Amniotic stem cell (primary cell): Measurements from ENCODE around the gene CXCL6.

Experiments
- DNase-seq: peaks from one replicate; lab custom pipeline; 2025; lab: John Stamatoyannopoulos, UW

Gene CXCL6

DNA sequence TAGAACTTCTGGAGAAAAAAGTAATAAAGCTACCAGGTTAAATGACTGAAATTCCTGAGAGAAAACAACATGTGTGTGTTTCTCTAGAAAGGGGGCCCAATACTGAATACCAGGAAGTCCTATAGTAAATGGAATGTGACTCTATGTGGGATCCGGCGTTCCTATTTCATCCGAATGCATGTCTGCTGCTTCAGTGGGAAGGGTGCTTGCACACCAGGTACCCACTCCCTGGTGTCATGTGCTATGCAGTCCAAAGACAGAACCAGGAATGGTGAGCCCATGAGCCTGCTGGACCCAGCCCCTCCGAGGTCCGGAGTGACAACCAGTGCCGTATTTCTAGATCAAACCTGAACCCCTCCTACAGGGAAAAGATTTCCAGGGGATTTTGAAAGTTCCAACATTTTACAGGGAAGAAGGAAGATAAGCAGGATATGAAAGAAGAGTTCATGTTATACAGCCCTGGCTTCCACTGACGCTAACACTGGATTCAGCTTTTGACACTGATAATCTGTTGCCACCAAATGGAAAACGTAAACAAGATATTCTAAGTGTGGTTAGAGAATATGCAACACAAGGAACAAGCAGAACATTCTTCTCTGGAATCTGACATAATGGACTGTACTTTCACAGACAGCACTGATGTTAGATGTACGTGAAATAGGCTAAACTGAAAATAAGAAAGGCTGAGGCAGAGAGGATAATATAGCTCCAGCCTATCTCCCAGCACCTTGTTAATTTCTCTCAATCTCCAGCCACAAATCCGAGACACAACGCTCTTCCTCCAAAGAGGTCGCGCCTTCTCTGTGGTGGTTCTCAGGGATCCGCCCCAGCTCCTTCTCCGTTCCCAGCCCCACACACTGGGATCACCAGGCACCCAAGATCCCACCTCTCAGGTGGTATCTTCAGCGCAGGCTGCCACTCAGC, 32.0 kb downstream of the CXCL6 start:
- DNase-seq, result no peak

GRCh38 chr4:73869130-73870055, 32.9 kb downstream of the CXCL6 start, which contains the start of gene CXCL1:
Gene CXCL1 (plus strand): TSS chr4:73869393. CDS start chr4:73869471, 78 bp downstream.
- DNase-seq, result no peak

DNA sequence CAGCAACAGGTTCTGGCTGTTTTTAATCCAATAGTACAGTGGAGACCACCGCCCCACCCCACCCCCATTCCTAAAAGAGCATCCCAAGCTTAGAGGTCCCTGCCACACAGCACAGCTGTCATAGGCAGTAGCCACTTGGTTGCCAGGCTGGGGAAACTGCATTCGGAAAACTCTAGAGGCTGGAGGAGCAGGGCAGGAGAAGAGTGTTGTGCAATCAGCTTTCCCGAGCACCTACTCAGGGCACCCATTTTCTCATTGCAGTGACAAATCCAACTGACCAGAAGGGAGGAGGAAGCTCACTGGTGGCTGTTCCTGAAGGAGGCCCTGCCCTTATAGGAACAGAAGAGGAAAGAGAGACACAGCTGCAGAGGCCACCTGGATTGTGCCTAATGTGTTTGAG, 33.8 kb downstream of the CXCL6 start:
- no peak for DNase-seq

DNA sequence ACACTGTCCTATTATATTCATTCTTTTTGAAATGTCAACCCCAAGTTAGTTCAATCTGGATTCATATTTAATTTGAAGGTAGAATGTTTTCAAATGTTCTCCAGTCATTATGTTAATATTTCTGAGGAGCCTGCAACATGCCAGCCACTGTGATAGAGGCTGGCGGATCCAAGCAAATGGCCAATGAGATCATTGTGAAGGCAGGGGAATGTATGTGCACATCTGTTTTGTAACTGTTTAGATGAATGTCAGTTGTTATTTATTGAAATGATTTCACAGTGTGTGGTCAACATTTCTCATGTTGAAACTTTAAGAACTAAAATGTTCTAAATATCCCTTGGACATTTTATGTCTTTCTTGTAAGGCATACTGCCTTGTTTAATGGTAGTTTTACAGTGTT, 34.3 kb downstream of the CXCL6 start:
- no peak for DNase-seq

- no peak for DNase-seq
Observed at GRCh38 chr4:73871511-73872310, 35.2 kb downstream of the CXCL6 start.

GRCh38 chr4:73872316-73873108, 36.0 kb downstream of the CXCL6 start:
- DNase-seq, result no peak

DNA sequence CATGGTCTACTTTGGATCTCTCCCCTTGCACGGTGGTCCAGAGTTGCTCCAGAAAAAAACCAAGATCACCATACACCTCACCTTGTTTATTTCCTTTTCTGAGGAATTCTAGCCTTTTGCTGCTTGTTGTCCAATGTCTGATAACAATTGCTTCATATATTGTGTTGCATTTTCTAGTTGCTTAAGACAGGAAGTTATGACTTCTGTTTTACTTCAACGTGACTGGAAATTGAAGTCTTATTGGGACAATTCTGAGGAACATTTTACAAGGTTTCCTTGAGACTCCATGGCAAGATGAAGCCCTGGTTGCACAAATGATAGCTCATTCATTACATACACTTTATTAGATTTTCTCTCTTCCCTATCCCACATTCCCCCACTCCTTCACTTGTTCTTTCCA, 37.9 kb downstream of the CXCL6 start:
- DNase-seq, result no peak

- no peak for DNase-seq
Observed at GRCh38 chr4:73875401-73875800, 38.9 kb downstream of the CXCL6 start.

GRCh38 chr4:73883306-73883705, 46.8 kb downstream of the CXCL6 start:
- DNase-seq, result no peak

GRCh38 chr4:73885574-73886267, 49.2 kb downstream of the CXCL6 start:
- DNase-seq, result no peak
